Astrocyte of the spinal cord (primary cell): ENCODE results near the gene AP2B1.

Source experiments
- DNase-seq: peaks from one replicate; pipeline ENCODE4 v3.0.0; 2011; ENCODE audit warnings: low read depth, low spot score
- H3K4me3 ChIP-seq: 2 replicates; pipeline ENCODE4 v1.5.1; 2011; ENCODE audit warnings: low read depth, mild to moderate bottlenecking, low read length, moderate library complexity
- CTCF ChIP-seq: IDR thresholded peaks from 2 replicates; pipeline ENCODE4 v1.5.1; 2012; ENCODE audit warnings: low read depth, mild to moderate bottlenecking, low read length, inconsistent platforms
- in situ Hi-C: cut with HindIII; loops from 2 replicates; pipeline ENCODE4 v1.10.0; 2017; ENCODE audit warnings: low sequenced_read_pairs

AP2B1 gene

GRCh38 chr17:35679007-35679682 is 92.0 kb downstream of the AP2B1 start:
- DNase-seq: peak; percentile 29
- TF ChIP-seq CTCF: no peak
- in situ Hi-C loops: no loop called here
- no peak overlapping the region for H3K4me3 ChIP-seq

- no peak for TF ChIP-seq CTCF
- H3K4me3 ChIP-seq: no peak overlapping the region
- in situ Hi-C loops: no loop called here
- no peak for DNase-seq
Measured at GRCh38 chr17:35683591-35683990, 96.5 kb downstream of the AP2B1 start.

- peak; percentile 78 for DNase-seq
- in situ Hi-C loops: no loop called here
- TF ChIP-seq CTCF: no peak
- no peak overlapping the region for H3K4me3 ChIP-seq
Measured at GRCh38 chr17:35684055-35684802, 97.1 kb downstream of the AP2B1 start.

GRCh38 chr17:35692512-35693210 is 105.5 kb downstream of the AP2B1 start:
- DNase-seq: no peak
- no peak overlapping the region for H3K4me3 ChIP-seq
- in situ Hi-C loops: no loop called here
- no peak for TF ChIP-seq CTCF

GRCh38 chr17:35693662-35694061 is 106.5 kb downstream of the AP2B1 start:
- DNase-seq: no peak
- no peak for TF ChIP-seq CTCF
- H3K4me3 ChIP-seq: no peak overlapping the region
- in situ Hi-C loops: no loop called here

GRCh38 chr17:35694906-35695305 is 107.8 kb downstream of the AP2B1 start:
- DNase-seq: no peak
- no peak for TF ChIP-seq CTCF
- H3K4me3 ChIP-seq: no peak overlapping the region
- in situ Hi-C loops: no loop called here
